Neural cell (in vitro differentiated cells): Measurements from ENCODE around the gene NECAB3. TPM values are rescaled to one million over a fixed set of nuclear protein-coding genes. Genes with fewer than 3 reads are reported as not detected.

Source experiments
- H2AFZ ChIP-seq: fragments of 200-600, 300-800 bp; sonication (generic), shearing (Covaris generic); 2 replicates; pipeline ENCODE4 v1.6.0; 2014; ENCODE audit warnings: low read depth, mild to moderate bottlenecking, antibody characterized with exemption, low read length, moderate library complexity
- H3F3A ChIP-seq: fragments of 200-600 bp; shearing (Covaris generic); 2 replicates; pipeline ENCODE4 v1.6.1; 2016; ENCODE audit warnings: mild to moderate bottlenecking, moderate library complexity, mixed read lengths, antibody characterized with exemption, low read length; ENCODE audit not compliant: insufficient read depth, poor library complexity, severe bottlenecking
- H3K27ac ChIP-seq: fragments of 200-600, 300-800 bp; sonication (generic), shearing (Covaris generic); 2 replicates; pipeline ENCODE4 v1.5.1; 2014; ENCODE audit warnings: mild to moderate bottlenecking, low read length, moderate library complexity
- H3K27me3 ChIP-seq: fragments of 300-800, 200-600 bp; sonication (generic), shearing (Covaris generic); 2 replicates; pipeline ENCODE4 v1.6.0; 2014; ENCODE audit warnings: mild to moderate bottlenecking, low read depth, low read length, moderate library complexity; ENCODE audit not compliant: insufficient read depth
- H3K36me3 ChIP-seq: fragments of 300-800, 200-600 bp; sonication (generic), shearing (Covaris generic); 2 replicates; pipeline ENCODE4 v1.5.1; 2014; ENCODE audit warnings: mild to moderate bottlenecking, antibody characterized with exemption, low read length, moderate library complexity; ENCODE audit not compliant: insufficient read depth
- H3K4me2 ChIP-seq: fragments of 300-800, 200-600 bp; sonication (generic), shearing (Covaris generic); 2 replicates; pipeline ENCODE4 v1.6.0; 2014; ENCODE audit warnings: mild to moderate bottlenecking, low read length
- H3K4me3 ChIP-seq: fragments of 300-800, 200-600 bp; sonication (generic), shearing (Covaris generic); 2 replicates; pipeline ENCODE4 v1.5.1; 2014; ENCODE audit warnings: mild to moderate bottlenecking, low read length, moderate library complexity
- H3K79me2 ChIP-seq: fragments of 200-600 bp; shearing (Covaris generic); replicated peaks from 2 replicates; pipeline ENCODE4 v1.6.0; 2014; ENCODE audit warnings: mild to moderate bottlenecking, low read length, moderate library complexity; ENCODE audit not compliant: insufficient read depth
- H3K9ac ChIP-seq: fragments of 300-800, 200-600 bp; sonication (generic), shearing (Covaris generic); 2 replicates; pipeline ENCODE4 v1.6.1; 2016; ENCODE audit warnings: mild to moderate bottlenecking, low read length, mixed read lengths
- H3K9me2 ChIP-seq: fragments of 200-600 bp; shearing (Covaris generic); 2 replicates; pipeline ENCODE4 v1.6.1; 2016; ENCODE audit warnings: mild to moderate bottlenecking, low read length, mixed read lengths; ENCODE audit not compliant: insufficient read depth
- H3K9me3 ChIP-seq: fragments of 200-600, 300-800 bp; sonication (generic), shearing (Covaris generic); 2 replicates; pipeline ENCODE4 v1.6.1; 2016; ENCODE audit warnings: mild to moderate bottlenecking, mixed run types, low read length, moderate library complexity, mixed read lengths
- H4K20me1 ChIP-seq: fragments of 200-600 bp; shearing (Covaris generic); 2 replicates; pipeline ENCODE4 v1.6.1; 2016; ENCODE audit warnings: mild to moderate bottlenecking, mixed run types; ENCODE audit not compliant: insufficient read depth
- EP300 ChIP-seq: fragments of 450-650 bp; conservative IDR thresholded peaks from 2 replicates; pipeline ENCODE4 v1.6.1; 2014; ENCODE audit warnings: antibody characterized with exemption, mild to moderate bottlenecking, moderate library complexity; ENCODE audit not compliant: poor library complexity, severe bottlenecking
- EZH2 ChIP-seq: fragments of 200-600, 300-800 bp; shearing (Covaris generic), sonication (generic); IDR thresholded peaks from 2 replicates; pipeline ENCODE4 v1.6.1; 2014; ENCODE audit warnings: antibody characterized with exemption, low read length, borderline replicate concordance, mild to moderate bottlenecking; ENCODE audit not compliant: insufficient read depth, poor library complexity, severe bottlenecking
- MXI1 ChIP-seq: fragments of 450-650 bp; conservative IDR thresholded peaks from 2 replicates; pipeline ENCODE4 v1.6.1; 2014; ENCODE audit warnings: antibody characterized with exemption, mild to moderate bottlenecking; ENCODE audit not compliant: poor library complexity, severe bottlenecking
- POLR2AphosphoS5 ChIP-seq: IDR thresholded peaks from 2 replicates; pipeline ENCODE4 v1.6.1; 2012
- RAD21 ChIP-seq: fragments of 450-650 bp; conservative IDR thresholded peaks from 2 replicates; pipeline ENCODE4 v1.6.1; 2014; ENCODE audit warnings: antibody characterized with exemption, mild to moderate bottlenecking, moderate library complexity
- SMC3 ChIP-seq: fragments of 450-650 bp; conservative IDR thresholded peaks from 2 replicates; pipeline ENCODE4 v1.6.1; 2014; ENCODE audit warnings: antibody characterized with exemption, mild to moderate bottlenecking, moderate library complexity; ENCODE audit not compliant: poor library complexity
- TAF1 ChIP-seq: IDR thresholded peaks from 2 replicates; pipeline ENCODE4 v1.6.1; 2012; ENCODE audit warnings: low read depth
- polyA plus RNA-seq: library from polyadenylated mRNA; depleted of rRNA; stranded (reverse); fragments of >200 nt; gene quantifications from 2 replicates; pipeline ENCODE4 v1.2.3, GENCODE V29; 2014
- TF ChIP-seq, protein P1 (sequence below): fragments of 450-650 bp; IDR thresholded peaks from 2 replicates; pipeline ENCODE4 v1.5.1; 2014; ENCODE audit warnings: antibody characterized with exemption, mild to moderate bottlenecking, moderate library complexity; ENCODE audit not compliant: poor library complexity, severe bottlenecking
- TF ChIP-seq, protein P2 (sequence below): IDR thresholded peaks from 2 replicates; pipeline ENCODE4 v1.6.1; 2012; ENCODE audit warnings: borderline replicate concordance

Gene NECAB3
- polyA plus RNA-seq, 1 donor from 2014 or later: 21.4 TPM

DNA sequence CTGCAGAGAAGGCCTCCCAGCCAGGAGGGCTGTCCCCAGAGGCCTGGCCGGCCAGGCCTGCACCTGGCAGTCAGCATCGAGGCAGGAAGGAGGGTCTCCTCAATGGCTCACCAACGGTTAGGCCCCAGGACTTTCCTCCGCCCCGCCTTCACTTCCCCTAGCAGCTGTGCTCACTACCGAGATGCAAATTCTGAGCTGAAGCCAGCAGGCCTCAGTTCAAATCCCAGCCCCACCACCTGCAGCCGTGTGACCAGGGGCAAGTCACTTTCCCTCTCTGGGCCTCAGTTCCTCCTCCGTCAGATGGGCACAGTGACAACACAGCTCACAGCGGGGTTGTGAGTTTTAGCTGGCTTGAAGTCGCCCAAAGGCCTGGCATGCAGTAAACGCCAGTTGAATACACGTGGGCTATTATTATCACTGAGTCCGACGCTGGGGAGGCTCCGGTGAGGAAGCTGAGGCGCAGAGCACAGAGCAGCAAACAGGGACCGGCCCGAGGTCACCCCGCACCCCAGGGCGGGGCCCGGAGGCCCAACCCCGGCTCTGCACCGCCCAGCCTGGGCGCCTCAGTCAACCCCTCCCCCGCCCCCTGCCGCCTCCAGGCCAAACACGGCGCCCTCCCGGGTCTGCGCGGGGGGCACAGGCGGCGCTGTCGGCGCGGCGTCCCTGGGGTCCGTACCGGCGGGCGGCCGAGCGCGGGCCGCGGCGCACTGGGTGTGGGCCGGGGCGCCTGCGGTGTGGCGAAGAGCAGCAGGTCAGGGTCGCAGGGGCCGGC is 11.3 kb upstream of the NECAB3 start:
- H3K27ac ChIP-seq: no peak overlapping the region
- peak overlapping the region; percentile 12 for H3K9ac ChIP-seq

DNA sequence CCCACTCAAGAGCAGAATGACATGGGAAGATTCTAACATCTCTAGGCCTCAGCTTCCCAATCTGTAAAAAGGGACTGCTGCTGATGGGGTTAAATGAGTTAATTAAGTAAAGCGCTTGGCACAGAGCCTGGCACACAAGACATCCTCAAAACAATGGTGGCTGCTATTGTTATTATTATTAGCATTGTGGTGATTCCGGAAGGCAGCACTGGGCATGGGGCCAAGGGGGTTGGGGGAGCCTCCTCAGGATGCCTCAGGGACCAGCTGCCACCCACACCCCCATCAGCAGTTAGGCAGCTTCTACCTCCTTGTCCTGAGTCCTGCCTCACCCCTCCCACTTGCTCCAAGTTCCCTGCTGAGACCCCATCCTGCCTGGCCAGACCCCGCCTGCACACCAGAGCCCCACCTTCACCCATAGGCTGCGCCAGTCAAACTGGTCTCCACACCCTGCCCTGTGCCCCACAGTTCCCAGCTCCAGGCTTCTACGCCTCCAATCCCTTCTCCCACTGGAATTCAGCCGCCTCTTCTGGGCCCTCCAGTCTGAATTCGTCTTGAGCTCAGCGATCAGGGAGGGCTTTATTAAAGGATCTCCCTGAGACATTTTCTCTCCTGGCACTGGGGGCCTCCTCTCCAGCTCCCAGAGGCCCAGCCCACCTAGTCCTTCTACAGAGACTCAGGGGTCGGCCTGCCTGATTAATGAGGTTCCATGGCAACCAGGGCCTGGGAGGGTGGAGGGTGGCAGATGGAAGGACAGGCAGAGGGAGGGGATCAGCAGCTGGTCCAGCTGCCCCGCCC is 10.5 kb upstream of the NECAB3 start:
- Histone ChIP-seq H3K9me2 (no peaks in the 10 kb centered on the region), H3K36me3 (no peaks in the 10 kb centered on the region), H3K4me3 (peak overlapping the region; percentile 59), H3K9ac (no peak overlapping the region), H3K9me3 (no peaks in the 10 kb centered on the region), H2AFZ (no peak overlapping the region), H3K79me2 (peaks cover 10% of the 10 kb centered on the region), H3F3A (no peaks in the 10 kb centered on the region), H3K4me2 (no peak overlapping the region), H3K27me3 (no peaks in the 10 kb centered on the region), H3K27ac (no peak overlapping the region), H4K20me1 (no peaks in the 10 kb centered on the region)
- TF ChIP-seq TAF1 (no peak), EZH2 (no peak), POLR2AphosphoS5 (no peak), RAD21 (no peak), MXI1 (no peak), SMC3 (no peak), EP300 (no peak)
- TF ChIP-seq, protein P1, sequence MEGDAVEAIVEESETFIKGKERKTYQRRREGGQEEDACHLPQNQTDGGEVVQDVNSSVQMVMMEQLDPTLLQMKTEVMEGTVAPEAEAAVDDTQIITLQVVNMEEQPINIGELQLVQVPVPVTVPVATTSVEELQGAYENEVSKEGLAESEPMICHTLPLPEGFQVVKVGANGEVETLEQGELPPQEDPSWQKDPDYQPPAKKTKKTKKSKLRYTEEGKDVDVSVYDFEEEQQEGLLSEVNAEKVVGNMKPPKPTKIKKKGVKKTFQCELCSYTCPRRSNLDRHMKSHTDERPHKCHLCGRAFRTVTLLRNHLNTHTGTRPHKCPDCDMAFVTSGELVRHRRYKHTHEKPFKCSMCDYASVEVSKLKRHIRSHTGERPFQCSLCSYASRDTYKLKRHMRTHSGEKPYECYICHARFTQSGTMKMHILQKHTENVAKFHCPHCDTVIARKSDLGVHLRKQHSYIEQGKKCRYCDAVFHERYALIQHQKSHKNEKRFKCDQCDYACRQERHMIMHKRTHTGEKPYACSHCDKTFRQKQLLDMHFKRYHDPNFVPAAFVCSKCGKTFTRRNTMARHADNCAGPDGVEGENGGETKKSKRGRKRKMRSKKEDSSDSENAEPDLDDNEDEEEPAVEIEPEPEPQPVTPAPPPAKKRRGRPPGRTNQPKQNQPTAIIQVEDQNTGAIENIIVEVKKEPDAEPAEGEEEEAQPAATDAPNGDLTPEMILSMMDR: no peak

More for the DNA sequence above, 11.3 kb upstream of the NECAB3 start:
- Histone ChIP-seq H3K9me2 (no peaks in the 10 kb centered on the region), H3K4me3 (peak overlapping the region; percentile 59), H4K20me1 (no peaks in the 10 kb centered on the region), H3F3A (no peaks in the 10 kb centered on the region), H3K27me3 (no peaks in the 10 kb centered on the region), H3K4me2 (no peak overlapping the region), H3K9me3 (no peaks in the 10 kb centered on the region), H3K79me2 (peaks cover 10% of the 10 kb centered on the region), H3K36me3 (no peaks in the 10 kb centered on the region), H2AFZ (no peak overlapping the region)
- TF ChIP-seq SMC3: no peak
- no peak for TF ChIP-seq MXI1
- no peak for TF ChIP-seq EZH2
- TF ChIP-seq EP300: no peak
- no peak for TF ChIP-seq TAF1
- TF ChIP-seq, protein P1: no peak
- TF ChIP-seq RAD21: no peak
- no peak for TF ChIP-seq POLR2AphosphoS5
- TF ChIP-seq, protein P2, sequence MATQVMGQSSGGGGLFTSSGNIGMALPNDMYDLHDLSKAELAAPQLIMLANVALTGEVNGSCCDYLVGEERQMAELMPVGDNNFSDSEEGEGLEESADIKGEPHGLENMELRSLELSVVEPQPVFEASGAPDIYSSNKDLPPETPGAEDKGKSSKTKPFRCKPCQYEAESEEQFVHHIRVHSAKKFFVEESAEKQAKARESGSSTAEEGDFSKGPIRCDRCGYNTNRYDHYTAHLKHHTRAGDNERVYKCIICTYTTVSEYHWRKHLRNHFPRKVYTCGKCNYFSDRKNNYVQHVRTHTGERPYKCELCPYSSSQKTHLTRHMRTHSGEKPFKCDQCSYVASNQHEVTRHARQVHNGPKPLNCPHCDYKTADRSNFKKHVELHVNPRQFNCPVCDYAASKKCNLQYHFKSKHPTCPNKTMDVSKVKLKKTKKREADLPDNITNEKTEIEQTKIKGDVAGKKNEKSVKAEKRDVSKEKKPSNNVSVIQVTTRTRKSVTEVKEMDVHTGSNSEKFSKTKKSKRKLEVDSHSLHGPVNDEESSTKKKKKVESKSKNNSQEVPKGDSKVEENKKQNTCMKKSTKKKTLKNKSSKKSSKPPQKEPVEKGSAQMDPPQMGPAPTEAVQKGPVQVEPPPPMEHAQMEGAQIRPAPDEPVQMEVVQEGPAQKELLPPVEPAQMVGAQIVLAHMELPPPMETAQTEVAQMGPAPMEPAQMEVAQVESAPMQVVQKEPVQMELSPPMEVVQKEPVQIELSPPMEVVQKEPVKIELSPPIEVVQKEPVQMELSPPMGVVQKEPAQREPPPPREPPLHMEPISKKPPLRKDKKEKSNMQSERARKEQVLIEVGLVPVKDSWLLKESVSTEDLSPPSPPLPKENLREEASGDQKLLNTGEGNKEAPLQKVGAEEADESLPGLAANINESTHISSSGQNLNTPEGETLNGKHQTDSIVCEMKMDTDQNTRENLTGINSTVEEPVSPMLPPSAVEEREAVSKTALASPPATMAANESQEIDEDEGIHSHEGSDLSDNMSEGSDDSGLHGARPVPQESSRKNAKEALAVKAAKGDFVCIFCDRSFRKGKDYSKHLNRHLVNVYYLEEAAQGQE: no peak
